Measurements from ENCODE around the gene ARHGAP24. TPM values are rescaled to one million over a fixed set of nuclear protein-coding genes. Genes with fewer than 3 reads are reported as not detected.

Gene ARHGAP24
- total RNA-seq, 1 donor from 2014 or later = 15.0 TPM

- Mint-ChIP-seq H3K27ac (peak overlapping the region; percentile 47), H3K27me3 (ENCODE audit: low read depth) (no peaks in the 10 kb centered on the region), H3K4me1 (peaks cover 17% of the 10 kb centered on the region), H3K9me3 (no peaks in the 10 kb centered on the region), H3K4me3 (no peak overlapping the region), H3K36me3 (no peaks in the 10 kb centered on the region)
- DNase-seq (ENCODE audit: low spot score in 2 of 2, unreplicated experiment in 2 of 2) = no peak
- TF ChIP-seq CTCF (IDR thresholded peaks at IDR 0.05; ENCODE audit: unreplicated experiment) = no peak
These were observed 463.1 kb downstream of the ARHGAP24 start for GRCh38 chr4:85938062-85938461.

- peaks cover under 1% of the 10 kb centered on the region for H3K36me3 Mint-ChIP-seq
These were observed 464.0 kb downstream of the ARHGAP24 start for GRCh38 chr4:85938902-85939301.

GRCh38 chr4:85939595-85939994 lies 464.6 kb downstream of the ARHGAP24 start:
- Mint-ChIP-seq H3K9me3 (no peaks in the 10 kb centered on the region), H3K36me3 (peaks cover 6% of the 10 kb centered on the region), H3K4me1 (peaks cover 11% of the 10 kb centered on the region), H3K27ac (no peak overlapping the region), H3K27me3 (ENCODE audit: low read depth) (no peaks in the 10 kb centered on the region), H3K4me3 (no peak overlapping the region)
- DNase-seq (ENCODE audit: low spot score in 2 of 2, unreplicated experiment in 2 of 2) = no peak
- TF ChIP-seq CTCF (IDR thresholded peaks at IDR 0.05; ENCODE audit: unreplicated experiment) = no peak

More at GRCh38 chr4:85938902-85939301, 464.0 kb downstream of the ARHGAP24 start:
- H3K9me3 Mint-ChIP-seq = no peaks in the 10 kb centered on the region
- H3K4me3 Mint-ChIP-seq = no peak overlapping the region
- DNase-seq (ENCODE audit: low spot score in 2 of 2, unreplicated experiment in 2 of 2) = no peak
- H3K4me1 Mint-ChIP-seq = peaks cover 12% of the 10 kb centered on the region
- no peaks in the 10 kb centered on the region for H3K27me3 Mint-ChIP-seq (ENCODE audit: low read depth)
- H3K27ac Mint-ChIP-seq = no peak overlapping the region
- TF ChIP-seq CTCF (IDR thresholded peaks at IDR 0.05; ENCODE audit: unreplicated experiment) = no peak

- Mint-ChIP-seq H3K4me1 (peaks cover 11% of the 10 kb centered on the region), H3K27ac (no peak overlapping the region), H3K36me3 (peaks cover 6% of the 10 kb centered on the region), H3K9me3 (no peaks in the 10 kb centered on the region), H3K27me3 (ENCODE audit: low read depth) (no peaks in the 10 kb centered on the region), H3K4me3 (no peak overlapping the region)
- no peak for TF ChIP-seq CTCF (IDR thresholded peaks at IDR 0.05; ENCODE audit: unreplicated experiment)
- no peak for DNase-seq (ENCODE audit: low spot score in 2 of 2, unreplicated experiment in 2 of 2)
These were observed 465.2 kb downstream of the ARHGAP24 start for GRCh38 chr4:85940151-85940550.

GRCh38 chr4:85942107-85942506 lies 467.2 kb downstream of the ARHGAP24 start:
- no peak overlapping the region for H3K27ac Mint-ChIP-seq
- TF ChIP-seq CTCF (IDR thresholded peaks at IDR 0.05; ENCODE audit: unreplicated experiment) = no peak
- no peak for DNase-seq (ENCODE audit: low spot score in 2 of 2, unreplicated experiment in 2 of 2)
- no peak overlapping the region for H3K4me3 Mint-ChIP-seq
- H3K27me3 Mint-ChIP-seq (ENCODE audit: low read depth) = no peaks in the 10 kb centered on the region
- peaks cover 6% of the 10 kb centered on the region for H3K36me3 Mint-ChIP-seq
- H3K4me1 Mint-ChIP-seq = peaks cover 11% of the 10 kb centered on the region
- H3K9me3 Mint-ChIP-seq = peaks cover 9% of the 10 kb centered on the region

- peaks cover 6% of the 10 kb centered on the region for H3K36me3 Mint-ChIP-seq
- no peaks in the 10 kb centered on the region for H3K27me3 Mint-ChIP-seq (ENCODE audit: low read depth)
- no peak for TF ChIP-seq CTCF (IDR thresholded peaks at IDR 0.05; ENCODE audit: unreplicated experiment)
- DNase-seq (ENCODE audit: low spot score in 2 of 2, unreplicated experiment in 2 of 2) = no peak
- H3K4me3 Mint-ChIP-seq = no peak overlapping the region
- peaks cover 9% of the 10 kb centered on the region for H3K9me3 Mint-ChIP-seq
- no peak overlapping the region for H3K27ac Mint-ChIP-seq
- H3K4me1 Mint-ChIP-seq = no peaks in the 10 kb centered on the region
These were observed 471.9 kb downstream of the ARHGAP24 start for GRCh38 chr4:85946821-85947220.

All from mesothelial cell of epicardium (in vitro differentiated cells).